BLaER1 treated with 17β-estradiol and CSF1 and Interleukin-3, amounts not matched to agents 10 nM and 100 nM (cell line): ENCODE data around the gene SLU7.

Source experiments
- H3K27ac ChIP-seq, 11 experiments: shearing (Covaris generic); formaldehyde crosslinking; 2 replicates each; pipeline ENCODE4 v1.8.1; 2022
- H3K27me3 ChIP-seq, 11 experiments: shearing (Covaris generic); formaldehyde crosslinking; 2 replicates each; pipeline ENCODE4 v1.8.1; 2022
- H3K36me3 ChIP-seq, 11 experiments: shearing (Covaris generic); formaldehyde crosslinking; 2 replicates each; pipeline ENCODE4 v1.8.1; 2022
- H3K4me1 ChIP-seq, 10 experiments: shearing (Covaris generic); formaldehyde crosslinking; 2 replicates each; pipeline ENCODE4 v1.8.1; 2022
- H3K4me2 ChIP-seq, 11 experiments: shearing (Covaris generic); formaldehyde crosslinking; 2 replicates each; pipeline ENCODE4 v1.8.1; 2022
- H3K4me3 ChIP-seq, 10 experiments: shearing (Covaris generic); formaldehyde crosslinking; 2 replicates each; pipeline ENCODE4 v1.8.1; 2022
- H3K9ac ChIP-seq, 11 experiments: shearing (Covaris generic); formaldehyde crosslinking; 2 replicates each; pipeline ENCODE4 v1.8.1; 2022
- H3K9me3 ChIP-seq, 11 experiments: shearing (Covaris generic); formaldehyde crosslinking; replicated peaks in 1 of 11; 2 replicates each; pipeline ENCODE4 v1.8.1; 2022
- H4K20me1 ChIP-seq, 11 experiments: shearing (Covaris generic); formaldehyde crosslinking; 2 replicates each; pipeline ENCODE4 v1.8.1; 2022
- Cebpa-rat ChIP-seq, 11 experiments: shearing (Covaris generic); IDR thresholded peaks; 2 replicates each; pipeline ENCODE4 v1.8.1; 2022

The SLU7 gene

DNA sequence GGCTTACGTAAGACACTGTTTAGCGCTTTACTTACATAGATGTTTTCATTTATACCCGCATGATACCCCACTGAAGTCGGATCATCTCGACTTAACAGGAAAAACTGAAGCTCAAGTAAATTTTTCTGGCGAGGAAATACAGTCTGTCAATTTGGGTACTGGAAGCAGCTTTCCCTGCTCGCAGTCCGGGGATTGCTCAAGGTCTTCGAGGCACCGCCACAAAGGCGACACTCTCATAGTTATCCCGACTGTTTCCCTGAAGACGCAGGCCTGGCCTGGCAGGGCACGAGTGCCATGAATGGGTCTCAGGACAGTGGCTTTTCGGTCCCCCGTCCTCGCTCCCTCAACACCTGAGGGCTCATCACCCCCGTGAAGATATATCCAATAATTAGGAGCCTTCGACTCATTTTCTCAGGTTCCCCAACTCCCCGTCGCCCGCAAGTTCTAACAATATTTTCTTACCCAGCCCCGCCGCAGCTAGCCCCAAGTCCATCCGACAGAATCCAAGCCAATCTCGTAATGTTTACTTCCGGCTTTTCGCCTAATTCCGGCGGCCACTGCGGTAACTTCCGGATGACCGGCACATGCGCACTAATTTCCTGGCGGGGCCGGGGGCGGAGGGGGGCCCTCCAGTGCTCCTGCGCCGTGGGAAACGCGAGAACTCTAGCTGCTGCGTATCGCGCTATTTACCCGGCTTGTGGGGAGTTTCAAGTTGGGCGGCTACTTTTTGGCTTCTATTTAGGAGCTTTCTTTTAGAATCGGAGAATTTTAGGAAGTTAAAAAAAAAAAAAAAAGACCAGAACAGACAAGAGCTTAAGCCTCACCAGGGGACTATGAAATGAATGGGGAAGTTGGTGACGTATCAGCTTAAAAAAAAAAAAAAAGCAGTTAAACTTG, at the start of gene SLU7:
TSS of gene SLU7 (minus strand) at position 521 of the 897 bp plus-strand sequence. CDS start 3,787 bp downstream, outside the sequence.
- H3K4me1 ChIP-seq: peaks cover 42 to 65% (median 54%) of the 10 kb centered on the region in 10 experiments
- no peaks in the 10 kb centered on the region for H3K9me3 ChIP-seq
- H3K4me3 ChIP-seq: peak within 1 kb of the TSS; percentile 81 to 96 (median 88)
- no peaks in the 10 kb centered on the region for H3K27me3 ChIP-seq
- no peak for TF ChIP-seq Cebpa-rat (IDR thresholded peaks at IDR 0.05)
- H3K27ac ChIP-seq: peak within 1 kb of the TSS; percentile 84 to 96 (median 92)
- H4K20me1 ChIP-seq: peaks cover 0 to 28% (median 14%) of the 10 kb centered on the region in 11 experiments; a peak in 11 of 22 replicates
- H3K4me2 ChIP-seq: peak within 1 kb of the TSS; percentile 83 to 95 (median 90)
- H3K36me3 ChIP-seq: peaks cover 11 to 33% (median 18%) of the 10 kb centered on the region in 11 experiments; a peak in 21 of 22 replicates
- H3K9ac ChIP-seq: peak within 1 kb of the TSS; percentile 89 to 97 (median 93)

DNA sequence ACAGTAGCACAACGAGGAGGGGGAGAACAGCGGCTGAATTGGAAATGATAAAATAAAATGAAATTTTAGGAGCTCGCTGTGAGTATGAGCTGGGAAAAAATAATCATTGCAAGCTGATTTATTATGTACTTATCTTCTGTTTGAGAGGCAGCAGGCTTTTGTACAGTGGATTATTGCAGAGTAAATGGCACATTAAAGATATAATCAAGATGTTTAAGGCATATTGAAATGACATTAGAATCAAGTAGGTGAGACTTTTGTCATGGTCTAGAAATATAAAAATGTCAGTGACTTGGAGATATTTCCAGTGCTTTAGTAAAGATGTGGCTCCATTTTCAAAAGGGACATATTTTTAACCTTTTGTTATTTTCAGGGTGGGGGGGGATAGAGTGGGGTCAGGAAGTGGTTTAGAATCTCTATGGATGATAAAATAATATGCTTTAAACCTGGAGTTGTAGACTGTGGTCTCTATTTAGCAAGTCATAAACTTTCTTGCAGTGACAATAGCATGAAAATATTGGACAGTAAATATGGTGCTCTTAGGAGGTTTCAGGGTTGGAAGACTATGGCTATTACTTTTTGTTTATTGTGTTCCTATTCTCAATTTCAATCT, 49.6 kb upstream of the SLU7 start:
- H3K27me3 ChIP-seq: no peaks in the 10 kb centered on the region; a peak in 1 of 22 replicates
- peaks cover 0 to 39% (median 0%) of the 10 kb centered on the region in 11 experiments; a peak in 9 of 22 replicates for H4K20me1 ChIP-seq
- peak overlapping the region; percentile 79 to 96 (median 91) for H3K4me2 ChIP-seq
- H3K9me3 ChIP-seq: no peaks in the 10 kb centered on the region
- no peak for TF ChIP-seq Cebpa-rat (IDR thresholded peaks at IDR 0.05)
- H3K4me3 ChIP-seq: peak overlapping the region; percentile 63 to 80 (median 68)
- H3K27ac ChIP-seq: peak overlapping the region; percentile 73 to 89 (median 83)
- H3K4me1 ChIP-seq: peaks cover 68 to 97% (median 87%) of the 10 kb centered on the region in 10 experiments
- H3K9ac ChIP-seq: peak overlapping the region; percentile 73 to 90 (median 82)
- peaks cover 0 to 25% (median 0%) of the 10 kb centered on the region in 11 experiments; a peak in 6 of 22 replicates for H3K36me3 ChIP-seq

DNA sequence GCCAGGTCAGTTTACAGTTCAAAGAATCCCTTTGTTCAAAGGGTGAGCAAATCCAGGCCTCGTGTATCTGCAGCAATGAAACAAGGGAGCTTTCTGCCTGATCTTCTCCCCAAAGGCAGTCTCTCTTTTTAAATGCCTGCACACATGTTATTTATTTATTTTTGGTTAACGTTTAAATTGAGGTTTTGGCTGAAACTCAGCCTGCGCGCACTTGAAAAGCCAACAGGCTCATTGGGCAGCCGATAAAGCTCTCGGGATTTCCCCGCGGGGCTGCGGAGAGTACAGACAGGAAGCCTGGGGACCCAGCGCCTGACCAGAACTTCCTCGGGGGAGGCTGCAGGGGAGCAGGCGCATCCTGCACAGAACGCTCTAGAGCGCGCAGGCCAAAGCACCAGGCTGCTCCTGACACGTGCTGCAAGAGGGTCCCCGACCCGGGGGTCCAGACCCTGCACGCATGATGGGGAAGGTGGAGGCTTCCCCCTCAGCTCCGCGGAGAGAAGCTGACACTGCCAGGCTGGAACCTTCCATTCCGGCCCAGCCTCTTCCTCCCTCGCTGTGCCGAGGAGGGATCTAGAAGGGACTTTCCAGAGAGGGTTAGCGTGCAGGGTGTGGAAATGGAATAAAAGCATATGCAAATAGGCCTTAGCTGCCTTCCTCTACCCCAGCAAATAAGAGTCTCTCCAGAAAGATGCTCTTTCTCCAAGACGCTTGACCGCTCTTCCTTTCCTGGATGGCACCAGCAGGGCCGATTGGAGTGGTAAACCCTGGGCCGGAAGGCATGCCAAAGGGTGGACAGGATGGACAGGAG, 48.9 kb upstream of the SLU7 start:
- H3K4me3 ChIP-seq: peak overlapping the region; percentile 63 to 80 (median 68)

DNA sequence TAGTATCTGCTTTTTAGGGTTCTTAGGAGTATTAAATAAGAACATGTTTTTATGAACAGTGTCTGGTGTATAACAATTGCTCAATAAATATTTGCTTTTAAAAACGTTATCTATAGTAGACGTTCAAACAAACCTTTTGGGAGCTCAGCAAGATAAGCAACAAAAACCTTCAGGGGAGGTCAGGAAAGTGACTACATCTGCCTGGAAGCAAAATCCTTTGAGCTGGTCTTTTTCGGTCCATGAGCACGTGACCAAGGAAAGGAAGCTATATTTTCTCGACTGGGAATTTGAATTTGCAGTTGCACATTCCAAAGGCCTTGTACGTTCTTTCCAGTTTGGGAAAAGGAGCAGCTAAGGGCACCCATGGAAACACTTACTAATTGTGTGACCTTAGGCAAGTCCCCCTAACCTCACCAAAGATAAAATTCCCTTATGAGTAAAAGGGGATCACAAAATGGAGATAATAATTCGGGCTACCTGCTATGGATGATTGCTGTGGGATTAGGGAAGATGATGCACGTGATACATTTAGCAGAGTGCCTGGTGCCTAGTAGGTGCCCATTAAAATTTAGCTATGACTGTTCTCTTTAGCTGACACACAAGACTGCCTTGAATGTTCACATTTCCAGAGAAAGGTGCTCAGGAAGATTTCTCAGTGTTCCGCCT, 48.1 kb upstream of the SLU7 start:
- Histone ChIP-seq H3K4me2 (peak overlapping the region; percentile 79 to 96 (median 91)), H4K20me1 (peaks cover 0 to 25% (median 0%) of the 10 kb centered on the region in 11 experiments; a peak in 8 of 22 replicates), H3K27ac (peak overlapping the region; percentile 62 to 89 (median 83); a peak in 21 of 22 replicates), H3K36me3 (peaks cover 0 to 12% (median 0%) of the 10 kb centered on the region in 11 experiments; a peak in 6 of 22 replicates), H3K4me3 (peak overlapping the region; percentile 63 to 80 (median 68); a peak in 17 of 20 replicates), H3K4me1 (peaks cover 68 to 100% (median 93%) of the 10 kb centered on the region in 10 experiments), H3K27me3 (no peaks in the 10 kb centered on the region; a peak in 1 of 22 replicates), H3K9ac (peak overlapping the region; percentile 62 to 90 (median 79)), H3K9me3 (no peaks in the 10 kb centered on the region)
- TF ChIP-seq Cebpa-rat (IDR thresholded peaks at IDR 0.05): no peak

More for the DNA sequence above, 48.9 kb upstream of the SLU7 start:
- Histone ChIP-seq H4K20me1 (peaks cover 0 to 32% (median 0%) of the 10 kb centered on the region in 11 experiments; a peak in 8 of 22 replicates), H3K27me3 (no peaks in the 10 kb centered on the region; a peak in 1 of 22 replicates), H3K27ac (peak overlapping the region; percentile 73 to 89 (median 83); a peak in 21 of 22 replicates), H3K4me2 (peak overlapping the region; percentile 79 to 96 (median 91)), H3K9me3 (no peaks in the 10 kb centered on the region), H3K4me1 (peaks cover 68 to 99% (median 92%) of the 10 kb centered on the region in 10 experiments), H3K9ac (peak overlapping the region; percentile 73 to 90 (median 82)), H3K36me3 (peaks cover 0 to 18% (median 0%) of the 10 kb centered on the region in 11 experiments; a peak in 6 of 22 replicates)
- TF ChIP-seq Cebpa-rat (IDR thresholded peaks at IDR 0.05): no peak

DNA sequence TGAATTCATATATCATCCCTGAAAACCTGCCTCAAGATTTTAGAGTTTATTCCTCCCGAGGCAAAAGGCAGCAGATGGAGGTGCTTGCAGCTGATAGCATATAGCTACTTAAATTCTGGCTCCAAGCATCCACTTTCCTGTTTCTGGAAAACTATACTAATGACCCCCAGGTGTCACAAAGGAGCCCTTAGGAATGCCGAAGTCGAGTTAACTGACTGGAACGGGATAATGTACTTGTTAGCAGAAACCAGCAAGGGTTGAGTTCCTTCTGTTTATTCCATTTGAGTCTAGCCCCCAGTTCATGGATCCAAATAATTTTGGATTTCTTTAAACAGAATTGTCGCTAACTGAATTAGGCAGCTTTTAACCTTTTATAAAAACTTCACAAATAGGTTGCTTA, 47.2 kb upstream of the SLU7 start:
- Histone ChIP-seq H3K4me2 (peak overlapping the region; percentile 79 to 96 (median 91)), H3K9me3 (peaks cover 0 to 8% (median 6%) of the 10 kb centered on the region in 11 experiments; a peak in 18 of 22 replicates), H3K4me1 (peaks cover 66 to 95% (median 87%) of the 10 kb centered on the region in 10 experiments), H3K27ac (peak overlapping the region in 10 of 11 experiments; percentile 80 to 89 (median 84); a peak in 20 of 22 replicates), H3K36me3 (peaks cover 0 to 4% (median 0%) of the 10 kb centered on the region in 11 experiments; a peak in 2 of 22 replicates), H4K20me1 (peaks cover 0 to 16% (median 0%) of the 10 kb centered on the region in 11 experiments; a peak in 5 of 22 replicates), H3K4me3 (no peak overlapping the region), H3K9ac (peak overlapping the region in 10 of 11 experiments; percentile 64 to 90 (median 80); a peak in 9 of 22 replicates), H3K27me3 (no peaks in the 10 kb centered on the region; a peak in 1 of 22 replicates)
- no peak for TF ChIP-seq Cebpa-rat (IDR thresholded peaks at IDR 0.05)

DNA sequence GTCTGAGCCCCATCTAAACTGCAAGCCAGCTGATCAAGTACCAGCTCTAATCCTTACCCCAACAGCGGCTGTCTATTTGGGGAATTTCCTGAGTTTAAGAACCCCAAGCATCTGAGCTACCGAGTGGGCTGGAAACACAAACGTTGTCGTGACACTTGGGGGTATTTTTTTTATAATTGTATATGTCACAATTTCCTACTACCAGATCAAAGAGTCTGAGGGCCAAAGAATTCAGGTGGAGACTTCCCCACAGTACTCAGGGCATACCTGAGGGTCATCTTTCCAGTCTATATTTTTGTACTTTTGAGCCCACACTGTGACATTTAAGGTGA, 45.6 kb upstream of the SLU7 start:
- no peak for TF ChIP-seq Cebpa-rat (IDR thresholded peaks at IDR 0.05)
- Histone ChIP-seq H3K36me3 (peaks cover 0 to under 1% (median 0%) of the 10 kb centered on the region in 11 experiments; a peak in 1 of 22 replicates), H3K4me2 (peak overlapping the region; percentile 59 to 95 (median 84); a peak in 20 of 22 replicates), H3K4me1 (peaks cover 55 to 78% (median 71%) of the 10 kb centered on the region in 10 experiments), H3K27me3 (no peaks in the 10 kb centered on the region; a peak in 1 of 22 replicates), H3K9ac (no peak overlapping the region; a peak in 1 of 22 replicates), H3K4me3 (no peak overlapping the region), H3K9me3 (peaks cover 0 to 21% (median 17%) of the 10 kb centered on the region in 11 experiments; a peak in 20 of 22 replicates), H4K20me1 (peaks cover 0 to 2% (median 0%) of the 10 kb centered on the region in 11 experiments; a peak in 1 of 22 replicates), H3K27ac (no peak overlapping the region)

DNA sequence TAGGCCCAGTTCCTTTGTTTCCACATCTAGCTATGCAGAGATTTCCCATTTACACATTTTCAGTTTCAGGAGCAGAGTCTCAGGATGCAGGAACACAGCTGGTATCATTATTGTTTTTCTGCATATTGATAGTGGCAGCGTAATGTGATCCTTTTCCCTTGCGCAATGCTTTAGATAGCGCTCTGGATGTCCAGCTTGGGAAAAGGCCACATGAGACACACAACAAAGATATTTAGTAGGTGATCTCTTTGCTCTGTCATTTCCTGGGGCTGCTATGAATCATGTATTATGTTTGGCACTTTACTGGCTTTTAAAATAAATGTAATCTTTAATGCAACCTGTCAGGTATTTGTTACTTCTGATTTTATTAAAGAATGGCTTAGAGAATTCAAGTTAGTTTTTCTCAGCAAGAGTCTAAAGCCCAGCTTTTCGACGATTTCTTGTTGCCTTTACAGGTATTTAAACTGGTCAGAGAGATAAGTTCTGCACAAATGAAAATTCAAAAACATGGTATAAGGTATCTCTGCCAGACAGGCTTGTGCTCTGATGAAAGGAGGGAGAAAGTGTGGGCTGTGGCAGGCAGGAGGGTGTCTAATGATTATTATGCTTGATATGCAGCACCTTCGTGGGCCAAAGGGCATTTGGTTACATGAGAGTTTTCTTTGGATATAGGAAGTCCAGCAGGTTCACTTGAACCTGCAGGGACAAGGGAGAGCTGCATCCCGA, 45.0 kb upstream of the SLU7 start:
- Histone ChIP-seq H3K4me2 (peak overlapping the region; percentile 59 to 95 (median 84)), H3K9ac (no peak overlapping the region; a peak in 1 of 22 replicates)

More for the DNA sequence above, 45.0 kb upstream of the SLU7 start:
- no peaks in the 10 kb centered on the region; a peak in 1 of 22 replicates for H3K27me3 ChIP-seq
- peak in 3 of 11 experiments; percentile 8 to 58 (median 39); a peak in 4 of 22 replicates for TF ChIP-seq Cebpa-rat (IDR thresholded peaks at IDR 0.05)
- no peaks in the 10 kb centered on the region for H3K36me3 ChIP-seq
- H3K9me3 ChIP-seq: peaks cover 0 to 26% (median 22%) of the 10 kb centered on the region in 11 experiments; a peak in 20 of 22 replicates
- no peak overlapping the region for H3K4me3 ChIP-seq
- no peak overlapping the region; a peak in 1 of 22 replicates for H3K27ac ChIP-seq
- peaks cover 55 to 73% (median 67%) of the 10 kb centered on the region in 10 experiments for H3K4me1 ChIP-seq
- H4K20me1 ChIP-seq: no peaks in the 10 kb centered on the region
